Nephron progenitor cell (in vitro differentiated cells): ENCODE data around the gene ABCB8.

Experiments used
- DNase-seq: peaks from one replicate; pipeline ENCODE4 v3.0.0; 2021
- H3K27ac Mint-ChIP-seq: 2 replicates; pipeline ENCODE4 v1.8.0; 2021; ENCODE audit warnings: mild to moderate bottlenecking, moderate library complexity, mixed read lengths
- H3K27me3 Mint-ChIP-seq: 2 replicates; pipeline ENCODE4 v1.8.0; 2021; ENCODE audit warnings: mild to moderate bottlenecking, low read depth, mixed read lengths; ENCODE audit not compliant: poor library complexity
- H3K36me3 Mint-ChIP-seq: 2 replicates; pipeline ENCODE4 v1.8.0; 2021; ENCODE audit warnings: low read depth, mixed read lengths
- H3K4me1 Mint-ChIP-seq: 2 replicates; pipeline ENCODE4 v1.8.0; 2021; ENCODE audit warnings: mixed read lengths
- H3K4me3 Mint-ChIP-seq: 2 replicates; pipeline ENCODE4 v1.8.0; 2021; ENCODE audit warnings: mild to moderate bottlenecking, moderate library complexity, mixed read lengths
- H3K9me3 Mint-ChIP-seq: 2 replicates; pipeline ENCODE4 v1.8.0; 2021; ENCODE audit warnings: mild to moderate bottlenecking, moderate library complexity, mixed read lengths
- TF ChIP-seq, protein P1 (sequence below): fragments of 200-600 bp; sonication (generic); IDR thresholded peaks from 2 replicates; pipeline ENCODE4 v1.5.0; 2021; ENCODE audit warnings: antibody characterized with exemption

The ABCB8 gene

DNA sequence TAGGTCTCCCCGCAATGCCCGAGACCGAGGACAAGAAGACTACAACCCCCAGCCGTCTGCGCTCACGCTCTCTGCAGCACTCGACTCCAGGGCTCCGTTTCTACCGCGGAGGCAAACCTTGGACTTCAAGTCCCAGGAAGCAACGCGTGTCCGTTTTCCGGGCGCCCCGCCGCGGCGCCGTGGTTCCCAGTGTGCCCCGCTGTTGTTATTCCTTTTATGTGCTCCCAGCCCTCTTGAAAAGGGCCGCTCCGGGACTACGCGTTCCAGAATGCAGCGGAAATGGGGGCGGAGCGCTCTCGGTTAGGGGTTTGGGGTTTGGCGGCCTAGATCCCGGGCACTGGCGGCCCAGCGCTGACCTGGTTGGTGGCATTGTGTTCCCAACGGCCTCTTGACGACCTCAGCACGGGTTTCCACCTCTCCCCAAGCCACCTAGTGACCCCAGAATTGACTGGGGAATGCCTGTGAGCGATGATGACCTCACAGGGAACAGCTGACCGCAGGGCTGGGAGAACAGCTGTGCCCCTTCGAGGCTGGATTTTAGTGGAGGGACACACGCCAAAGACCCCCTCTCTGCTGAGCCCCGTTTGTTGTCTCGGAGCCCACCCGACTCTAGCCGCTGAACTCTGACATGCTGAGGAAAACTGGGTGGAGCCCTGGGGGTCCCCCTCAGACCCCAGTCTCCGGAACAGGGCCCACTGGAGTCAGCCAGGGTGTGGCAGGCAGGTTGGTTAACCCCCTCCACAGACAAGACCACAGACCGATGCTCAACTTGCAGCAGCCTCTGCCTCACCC, 29.9 kb downstream of the ABCB8 start:
- Mint-ChIP-seq H3K27ac (peak overlapping the region; percentile 77), H3K27me3 (peaks cover 32% of the 10 kb centered on the region), H3K9me3 (no peaks in the 10 kb centered on the region), H3K4me1 (peaks cover 50% of the 10 kb centered on the region), H3K36me3 (no peaks in the 10 kb centered on the region), H3K4me3 (peak overlapping the region; percentile 92)
- DNase-seq = peak; percentile 95
- TF ChIP-seq, protein P1, sequence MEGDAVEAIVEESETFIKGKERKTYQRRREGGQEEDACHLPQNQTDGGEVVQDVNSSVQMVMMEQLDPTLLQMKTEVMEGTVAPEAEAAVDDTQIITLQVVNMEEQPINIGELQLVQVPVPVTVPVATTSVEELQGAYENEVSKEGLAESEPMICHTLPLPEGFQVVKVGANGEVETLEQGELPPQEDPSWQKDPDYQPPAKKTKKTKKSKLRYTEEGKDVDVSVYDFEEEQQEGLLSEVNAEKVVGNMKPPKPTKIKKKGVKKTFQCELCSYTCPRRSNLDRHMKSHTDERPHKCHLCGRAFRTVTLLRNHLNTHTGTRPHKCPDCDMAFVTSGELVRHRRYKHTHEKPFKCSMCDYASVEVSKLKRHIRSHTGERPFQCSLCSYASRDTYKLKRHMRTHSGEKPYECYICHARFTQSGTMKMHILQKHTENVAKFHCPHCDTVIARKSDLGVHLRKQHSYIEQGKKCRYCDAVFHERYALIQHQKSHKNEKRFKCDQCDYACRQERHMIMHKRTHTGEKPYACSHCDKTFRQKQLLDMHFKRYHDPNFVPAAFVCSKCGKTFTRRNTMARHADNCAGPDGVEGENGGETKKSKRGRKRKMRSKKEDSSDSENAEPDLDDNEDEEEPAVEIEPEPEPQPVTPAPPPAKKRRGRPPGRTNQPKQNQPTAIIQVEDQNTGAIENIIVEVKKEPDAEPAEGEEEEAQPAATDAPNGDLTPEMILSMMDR = no peak

DNA sequence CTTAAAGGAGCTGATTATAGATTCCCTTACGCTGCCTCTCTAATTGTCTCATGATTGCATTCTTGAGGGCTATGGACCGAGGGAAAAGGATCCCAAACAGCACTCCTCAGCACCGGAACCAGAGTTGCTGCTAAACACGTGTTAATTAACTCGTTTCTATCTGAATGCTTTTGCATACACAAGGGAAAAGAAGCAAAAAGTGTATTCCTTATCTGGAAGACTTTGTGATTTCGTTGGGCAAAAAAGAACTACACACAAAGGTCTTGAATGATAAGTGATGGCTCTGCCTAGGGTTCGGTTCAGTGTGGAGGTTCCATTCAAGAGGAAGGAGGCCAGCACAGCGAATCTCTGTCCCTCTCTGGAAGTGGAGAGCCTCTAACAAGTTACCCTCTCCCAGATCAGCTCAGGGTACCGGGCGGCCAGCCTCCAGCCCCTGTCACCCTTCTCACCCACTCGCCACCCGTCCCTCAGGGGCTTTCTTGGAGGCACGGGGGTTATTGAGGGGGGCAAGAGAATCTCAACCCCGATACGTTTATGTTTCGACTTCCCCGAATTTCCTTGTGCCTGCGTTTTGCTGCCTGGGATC, 30.6 kb downstream of the ABCB8 start:
- no peaks in the 10 kb centered on the region for H3K36me3 Mint-ChIP-seq
- H3K4me3 Mint-ChIP-seq = peak overlapping the region; percentile 92
- H3K9me3 Mint-ChIP-seq = no peaks in the 10 kb centered on the region
- TF ChIP-seq, protein P1 = no peak
- peak overlapping the region; percentile 77 for H3K27ac Mint-ChIP-seq
- DNase-seq = no peak
- peaks cover 32% of the 10 kb centered on the region for H3K27me3 Mint-ChIP-seq
- H3K4me1 Mint-ChIP-seq = peaks cover 55% of the 10 kb centered on the region

DNA sequence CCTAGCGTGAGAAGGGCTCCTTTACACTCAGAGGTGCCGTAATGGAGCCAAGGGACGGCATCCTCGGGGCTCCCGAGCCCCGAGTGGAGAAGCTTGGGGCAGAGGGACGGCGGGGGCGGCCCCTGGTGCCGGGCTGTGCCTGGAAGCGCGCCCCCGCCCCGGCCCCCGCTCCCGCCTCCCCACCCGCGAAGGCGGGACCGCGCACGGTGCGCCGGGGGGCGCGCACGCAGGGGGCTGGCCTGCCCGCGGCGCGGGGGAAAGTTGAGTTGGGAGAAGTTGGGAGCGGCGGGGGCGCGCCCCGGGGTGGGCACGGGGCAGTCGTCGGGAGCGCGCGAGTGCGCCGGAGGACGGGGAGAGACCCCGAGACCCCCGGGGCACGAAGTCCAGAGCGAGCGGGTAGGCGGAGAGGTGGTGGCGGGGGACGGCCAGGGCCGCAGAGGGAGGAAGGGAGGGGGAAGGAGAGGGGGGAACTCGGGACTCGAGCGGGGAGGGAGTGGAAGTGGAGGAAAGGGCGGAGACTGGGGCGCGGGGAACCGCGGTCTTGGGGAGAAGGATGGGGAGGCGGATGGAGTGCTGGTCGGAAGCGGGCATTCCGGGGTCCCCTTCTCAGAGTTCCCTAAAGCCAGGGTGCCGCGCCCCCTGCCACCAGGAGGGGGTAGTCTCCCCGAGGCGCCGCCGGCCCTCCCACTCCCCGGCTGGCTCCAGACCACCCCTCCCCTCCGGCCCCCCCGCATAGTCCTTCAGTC, 31.3 kb downstream of the ABCB8 start, which contains the start of gene SLC4A2:
TSS of gene SLC4A2 (plus strand) at position 223 of the 746 bp plus-strand sequence. CDS start 2,399 bp downstream, outside the sequence.
- H3K27me3 Mint-ChIP-seq = peaks cover 32% of the 10 kb centered on the region
- H3K4me1 Mint-ChIP-seq = peaks cover 55% of the 10 kb centered on the region
- no peaks in the 10 kb centered on the region for H3K9me3 Mint-ChIP-seq
- H3K36me3 Mint-ChIP-seq = no peaks in the 10 kb centered on the region
- peak; percentile 77 for DNase-seq
- peak within 1 kb of the TSS; percentile 77 for H3K27ac Mint-ChIP-seq
- TF ChIP-seq, protein P1 = peak; percentile 52
- peak within 1 kb of the TSS; percentile 92 for H3K4me3 Mint-ChIP-seq

DNA sequence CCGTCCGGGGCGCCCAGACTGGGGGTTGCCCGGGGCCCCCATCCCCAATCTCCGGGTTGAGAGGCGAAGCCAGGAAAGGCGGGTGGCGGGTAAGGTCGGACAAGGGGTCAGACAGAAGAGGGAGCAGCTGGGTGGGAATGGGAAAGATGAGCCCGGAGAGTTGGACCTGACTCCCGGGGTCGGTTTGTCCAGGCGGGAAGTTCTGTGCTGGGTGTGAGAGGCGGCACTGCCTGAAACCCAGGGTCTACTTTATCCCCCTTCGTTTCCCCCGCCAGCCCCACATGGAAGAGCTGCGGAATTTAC, 31.8 kb downstream of the ABCB8 start:
- Mint-ChIP-seq H3K4me3 (peak overlapping the region; percentile 92), H3K27ac (no peak overlapping the region), H3K36me3 (no peaks in the 10 kb centered on the region), H3K27me3 (peaks cover 31% of the 10 kb centered on the region), H3K4me1 (peaks cover 55% of the 10 kb centered on the region), H3K9me3 (no peaks in the 10 kb centered on the region)
- TF ChIP-seq, protein P1 = peak; percentile 1
- no peak for DNase-seq

DNA sequence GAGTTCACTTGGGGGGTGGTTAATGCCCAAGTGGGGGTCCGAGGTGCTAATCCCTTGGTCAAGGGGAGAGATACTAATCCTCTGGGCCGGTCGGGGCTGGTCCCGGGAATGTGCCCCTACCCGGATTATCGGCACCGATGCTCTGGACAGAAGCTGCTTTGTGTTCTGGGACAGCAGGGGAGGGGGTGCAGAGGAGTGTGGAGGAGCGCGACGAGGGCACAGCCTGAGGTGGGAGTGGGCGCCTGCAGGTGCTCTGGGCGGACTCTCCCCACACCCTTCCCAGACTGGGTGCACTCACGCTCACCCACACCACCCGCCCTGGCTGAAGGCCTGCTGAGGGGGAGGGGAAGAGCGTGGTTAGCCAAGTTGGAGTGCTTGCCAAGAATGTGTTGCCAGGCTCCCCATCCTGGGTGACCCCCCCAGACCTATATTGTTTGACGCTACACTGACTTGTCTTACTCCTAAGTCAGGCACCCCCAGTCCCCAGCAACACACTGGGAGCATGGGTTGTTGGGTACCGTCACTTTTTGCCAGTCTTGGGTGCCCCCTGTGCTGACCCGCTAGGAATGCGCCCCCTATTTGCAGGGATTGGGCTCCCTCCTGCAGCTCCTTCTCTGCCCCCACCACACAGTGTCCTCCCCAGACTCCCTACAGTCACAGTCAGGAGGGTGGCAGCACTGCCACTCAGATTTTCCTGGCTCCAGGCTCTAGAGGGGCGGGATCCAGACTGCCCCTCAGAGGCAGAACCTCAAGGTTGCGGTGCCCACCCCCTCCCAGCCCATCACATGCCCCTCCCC, 32.4 kb downstream of the ABCB8 start:
- H3K27me3 Mint-ChIP-seq = peaks cover 30% of the 10 kb centered on the region
- no peak overlapping the region for H3K27ac Mint-ChIP-seq
- no peak for DNase-seq
- TF ChIP-seq, protein P1 = no peak
- H3K4me1 Mint-ChIP-seq = peaks cover 55% of the 10 kb centered on the region
- peaks cover 4% of the 10 kb centered on the region for H3K36me3 Mint-ChIP-seq
- peak overlapping the region; percentile 92 for H3K4me3 Mint-ChIP-seq
- no peaks in the 10 kb centered on the region for H3K9me3 Mint-ChIP-seq
